Measurements from ENCODE around the gene MYL12A. TPM values are rescaled to one million over a fixed set of nuclear protein-coding genes. Genes with fewer than 3 reads are reported as not detected.

MYL12A gene
- total and polyA plus RNA-seq, 2 of the 8 experiments (the other 6 are each of a cell fraction or from before 2014, with no cell fraction given), result 188 to 247 TPM

- Histone ChIP-seq H3K18ac (ENCODE audit: extremely low read depth, low read length) (no peak overlapping the region), H3K27ac (ENCODE audit: low read depth, low read length) (no peak overlapping the region), H3K9me3 (ENCODE audit: insufficient read depth in 2 of 2, low read depth in 1 of 2, low read length in 1 of 2) (no peaks in the 10 kb centered on the region; a peak in 1 of 4 replicates), H3K79me2 (ENCODE audit: control insufficient read depth in 1 of 2, insufficient read depth in 2 of 2, low read length in 2 of 2) (no peaks in the 10 kb centered on the region), H3K4me1 (replicated peaks in 1 of 4; ENCODE audit: control insufficient read depth in 3 of 4, insufficient read depth in 4 of 4, low read length in 3 of 4) (no peaks in the 10 kb centered on the region; a peak in 1 of 7 replicates), H4K5ac (ENCODE audit: insufficient read length, low read depth, low read length) (no peak overlapping the region), H3K9ac (replicated peaks in 1 of 4; ENCODE audit: extremely low read depth in 1 of 4, low read depth in 3 of 4, low read length in 3 of 4) (no peak overlapping the region), H3K36me3 (ENCODE audit: control insufficient read depth in 2 of 4, insufficient read depth in 4 of 4, low read length in 3 of 4) (no peaks in the 10 kb centered on the region), H2AFZ (ENCODE audit: low read length) (no peak overlapping the region), H2BK12ac (ENCODE audit: low read depth, low read length) (no peak overlapping the region), H3K23ac (ENCODE audit: insufficient read length) (no peak overlapping the region), H3K27me3 (replicated peaks in 1 of 4; ENCODE audit: control insufficient read depth in 3 of 4, extremely low read depth in 1 of 4, insufficient read depth in 3 of 4, low read length in 3 of 4) (no peaks in the 10 kb centered on the region), H2AK5ac (ENCODE audit: low read depth, low read length) (no peak overlapping the region), H3K4ac (replicated peaks; ENCODE audit: insufficient read length, low read depth, low read length) (no peak overlapping the region), H2BK15ac (ENCODE audit: low read length) (no peak overlapping the region), H4K8ac (ENCODE audit: extremely low read depth, insufficient read depth, low read length) (no peak overlapping the region), H3K23me2 (ENCODE audit: low read depth, low read length) (no peaks in the 10 kb centered on the region), H2BK120ac (replicated peaks; ENCODE audit: low read depth, low read length) (no peak overlapping the region), H3K79me1 (ENCODE audit: low read depth, low read length) (no peaks in the 10 kb centered on the region), H2BK5ac (ENCODE audit: low read depth, low read length) (no peak overlapping the region), H3K14ac (ENCODE audit: insufficient read length) (no peak overlapping the region), H4K91ac (replicated peaks; ENCODE audit: insufficient read length, low read length) (no peak overlapping the region), H3K4me3 (ENCODE audit: extremely low read depth in 1 of 4, insufficient read depth in 2 of 4, low read depth in 3 of 4, low read length in 4 of 4) (no peak overlapping the region), H3K56ac (replicated peaks; ENCODE audit: insufficient read length, low read depth, low read length) (no peak overlapping the region), H4K20me1 (replicated peaks in 1 of 2; ENCODE audit: control insufficient read depth in 1 of 2, insufficient read depth in 2 of 2, low read length in 2 of 2) (no peaks in the 10 kb centered on the region), H2BK20ac (ENCODE audit: low read length) (no peak overlapping the region), H3K4me2 (ENCODE audit: insufficient read depth in 1 of 2, low read depth in 2 of 2, low read length in 2 of 2) (no peak overlapping the region)
- 85% methylated on average over 4 of the region's 4 CpGs; no CpG with 5 or more reads in 1 of the 2 experiments for WGBS, 2 experiments (ENCODE audit: extremely low coverage in 1 of 2, insufficient coverage in 1 of 2, insufficient read length in 1 of 2, insufficient replicate concordance in 2 of 2, low coverage in 1 of 2, low lambda C conversion rate in 2 of 2, missing lambda C conversion rate in 1 of 2)
- no peak for FAIRE-seq
- TF ChIP-seq BACH1 (IDR thresholded peaks at IDR 0.05; ENCODE audit: low read length), result no peak
- TF ChIP-seq NANOG (IDR thresholded peaks at IDR 0.05; ENCODE audit: insufficient read depth, low read depth, low read length, poor library complexity, severe bottlenecking), result no peak
- TF ChIP-seq NRF1 (IDR thresholded peaks at IDR 0.05; ENCODE audit: low read depth, low read length), result no peak
- no peak for TF ChIP-seq RXRA (IDR thresholded peaks at IDR 0.05; ENCODE audit: insufficient read depth, low read depth, low read length)
- no peak for TF ChIP-seq KDM1A (IDR thresholded peaks at IDR 0.05; ENCODE audit: borderline replicate concordance, low read length)
- DNase-seq (ENCODE audit: low read depth in 1 of 2, low spot score in 2 of 2), result no peak
- ChIA-PET CTCF (ENCODE audit: partially characterized antibody) (interaction anchor here (2.0 kb wide), 1 partner anchor 9 kb away, joined by 6 read pairs; no protein-coding TSS in a partner anchor), POLR2A (ENCODE audit: partially characterized antibody) (no interaction called here)
These were observed 34.9 kb upstream of the MYL12A start for GRCh38 chr18:3212657-3213056.
